22Rv1 (cell line): ENCODE measurements around the gene RAMP1.

Experiments used
- CTCF ChIP-seq: fragments of 450-650 bp; IDR thresholded peaks from 2 replicates; pipeline ENCODE4 v1.5.1; 2017; ENCODE audit warnings: mild to moderate bottlenecking
- ZFX ChIP-seq: fragments of 450-650 bp; IDR thresholded peaks from 2 replicates; pipeline ENCODE4 v1.6.1; 2017; ENCODE audit warnings: antibody characterized with exemption, borderline replicate concordance

- no peak for TF ChIP-seq CTCF
- no peak for TF ChIP-seq ZFX
Observed at GRCh38 chr2:237910576-237911362, 51.3 kb downstream of the RAMP1 start.
